HEK293 (cell line): ENCODE data around the gene ATG4B.
A peak's percentile ranks its signal among the peaks of the same experiment; 100 is the strongest.

Source experiments
- CTCF ChIA-PET: fragments of 350-600 bp; formaldehyde crosslinking; extraction: SDS; loops from one replicate; lab custom pipeline; 2021; ENCODE audit warnings: antibody characterized with exemption; lab: Yijun Ruan, JAX
- POLR2A ChIA-PET: fragments of 300-600 bp; formaldehyde crosslinking; extraction: SDS; loops from one replicate; lab custom pipeline; 2020; ENCODE audit warnings: antibody characterized with exemption, inconsistent platforms; lab: Yijun Ruan, JAX
- H3K27ac ChIP-seq: fragments of 200-500 bp; sonication (Bioruptor generic); 2 replicates; pipeline ENCODE4 v1.5.1; 2014; ENCODE audit warnings: low read depth, low read length, control low read depth, inconsistent platforms; ENCODE audit errors: extremely low read depth
- H3K36me3 ChIP-seq, 2 experiments: fragments of 200-500 bp in 1 of 2; sonication (Bioruptor generic) in 1 of 2; 1 replicate in 1 of 2; 2 replicates in 1 of 2; pipeline ENCODE4 v1.5.1; 2014 to 2017; ENCODE audit warnings: inconsistent platforms in 2 of 2, low read length in 2 of 2; ENCODE audit not compliant: control insufficient read depth in 2 of 2, insufficient read depth in 1 of 2
- H3K4me1 ChIP-seq: fragments of 200-500 bp; sonication (Bioruptor generic); 2 replicates; pipeline ENCODE4 v1.5.1; 2014; ENCODE audit warnings: mild to moderate bottlenecking, low read length, inconsistent platforms; ENCODE audit not compliant: control insufficient read depth, insufficient read depth
- H3K4me3 ChIP-seq: 2 replicates; pipeline ENCODE4 v1.5.1; 2011; ENCODE audit warnings: low read depth, mild to moderate bottlenecking, control low read depth, low read length, moderate library complexity
- H3K9me3 ChIP-seq: fragments of 200-500 bp; sonication (Bioruptor generic); 2 replicates; pipeline ENCODE4 v1.5.1; 2014; ENCODE audit warnings: low read depth, low read length, inconsistent platforms; ENCODE audit not compliant: control insufficient read depth, insufficient read depth
- ATF2 ChIP-seq: fragments of 450-650 bp; formaldehyde crosslinking; IDR thresholded peaks from 2 replicates; pipeline ENCODE4 v1.5.1; 2016; ENCODE audit warnings: missing biosample characterization, missing genetic modification characterization, low read depth
- BCL11B ChIP-seq: fragments of 450-650 bp; formaldehyde crosslinking; IDR thresholded peaks from 2 replicates; pipeline ENCODE4 v1.5.1; 2016; ENCODE audit warnings: low read depth, missing biosample characterization, missing genetic modification characterization
- SP7 ChIP-seq: fragments of 450-650 bp; formaldehyde crosslinking; IDR thresholded peaks from 2 replicates; pipeline ENCODE4 v1.5.1; 2016; ENCODE audit warnings: missing biosample characterization, missing genetic modification characterization
- TCF7L2 ChIP-seq: IDR thresholded peaks from 2 replicates; pipeline ENCODE4 v1.6.1; 2011; ENCODE audit warnings: low read depth, mild to moderate bottlenecking, inconsistent platforms, low read length, moderate library complexity, borderline replicate concordance
- ZBTB1 ChIP-seq: fragments of 450-650 bp; formaldehyde crosslinking; IDR thresholded peaks from 2 replicates; pipeline ENCODE4 v1.5.1; 2016; ENCODE audit warnings: missing biosample characterization, missing genetic modification characterization
- ZBTB20 ChIP-seq: fragments of 450-650 bp; formaldehyde crosslinking; IDR thresholded peaks from 2 replicates; pipeline ENCODE4 v1.5.1; 2016; ENCODE audit warnings: missing biosample characterization, missing genetic modification characterization
- ZBTB21 ChIP-seq: fragments of 450-650 bp; formaldehyde crosslinking; IDR thresholded peaks from 2 replicates; pipeline ENCODE4 v1.5.1; 2017; ENCODE audit warnings: missing biosample characterization, missing genetic modification characterization
- ZFP3 ChIP-seq: fragments of 450-650 bp; formaldehyde crosslinking; IDR thresholded peaks from 2 replicates; pipeline ENCODE4 v1.5.1; 2016; ENCODE audit warnings: low read depth, missing biosample characterization, missing genetic modification characterization
- ZNF132 ChIP-seq: fragments of 450-650 bp; formaldehyde crosslinking; IDR thresholded peaks from 2 replicates; pipeline ENCODE4 v1.5.1; 2017; ENCODE audit warnings: missing biosample characterization, missing genetic modification characterization, borderline replicate concordance
- ZNF174 ChIP-seq: fragments of 450-650 bp; formaldehyde crosslinking; IDR thresholded peaks from 2 replicates; pipeline ENCODE4 v1.5.0; 2017; ENCODE audit warnings: missing biosample characterization, mild to moderate bottlenecking, missing genetic modification characterization
- ZNF184 ChIP-seq: fragments of 450-650 bp; IDR thresholded peaks from 2 replicates; pipeline ENCODE4 v1.5.1; 2018; ENCODE audit warnings: missing biosample characterization, mild to moderate bottlenecking, missing genetic modification characterization
- ZNF2 ChIP-seq: fragments of 450-650 bp; formaldehyde crosslinking; IDR thresholded peaks from 2 replicates; pipeline ENCODE4 v1.5.1; 2016; ENCODE audit warnings: missing biosample characterization, missing genetic modification characterization
- ZNF211 ChIP-seq: fragments of 450-650 bp; formaldehyde crosslinking; IDR thresholded peaks from 2 replicates; pipeline ENCODE4 v1.5.1; 2016; ENCODE audit warnings: low read depth, missing biosample characterization, missing genetic modification characterization
- ZNF266 ChIP-seq: fragments of 450-650 bp; formaldehyde crosslinking; IDR thresholded peaks from 2 replicates; pipeline ENCODE4 v1.5.1; 2016; ENCODE audit warnings: missing biosample characterization, missing genetic modification characterization, low read depth
- ZNF350 ChIP-seq: fragments of 450-650 bp; formaldehyde crosslinking; IDR thresholded peaks from 2 replicates; pipeline ENCODE4 v1.5.0; 2017; ENCODE audit warnings: missing biosample characterization, mild to moderate bottlenecking, missing genetic modification characterization
- ZNF501 ChIP-seq: fragments of 450-650 bp; formaldehyde crosslinking; IDR thresholded peaks from 2 replicates; pipeline ENCODE4 v1.5.1; 2016; ENCODE audit warnings: missing biosample characterization, missing genetic modification characterization
- ZNF561 ChIP-seq: fragments of 450-650 bp; IDR thresholded peaks from 2 replicates; pipeline ENCODE4 v1.5.1; 2018; ENCODE audit warnings: missing biosample characterization, missing genetic modification characterization, borderline replicate concordance
- ZNF596 ChIP-seq: fragments of 450-650 bp; IDR thresholded peaks from 2 replicates; pipeline ENCODE4 v1.5.0; 2018; ENCODE audit warnings: missing biosample characterization, mild to moderate bottlenecking, missing genetic modification characterization, moderate library complexity
- ZNF776 ChIP-seq: fragments of 450-650 bp; formaldehyde crosslinking; IDR thresholded peaks from 2 replicates; pipeline ENCODE4 v1.5.0; 2017; ENCODE audit warnings: missing biosample characterization, missing genetic modification characterization, borderline replicate concordance
- TF ChIP-seq, protein P1 (sequence below): fragments of 450-650 bp; formaldehyde crosslinking; IDR thresholded peaks from 2 replicates; pipeline ENCODE4 v1.5.1; 2016; ENCODE audit warnings: missing biosample characterization, missing genetic modification characterization

The ATG4B gene

DNA sequence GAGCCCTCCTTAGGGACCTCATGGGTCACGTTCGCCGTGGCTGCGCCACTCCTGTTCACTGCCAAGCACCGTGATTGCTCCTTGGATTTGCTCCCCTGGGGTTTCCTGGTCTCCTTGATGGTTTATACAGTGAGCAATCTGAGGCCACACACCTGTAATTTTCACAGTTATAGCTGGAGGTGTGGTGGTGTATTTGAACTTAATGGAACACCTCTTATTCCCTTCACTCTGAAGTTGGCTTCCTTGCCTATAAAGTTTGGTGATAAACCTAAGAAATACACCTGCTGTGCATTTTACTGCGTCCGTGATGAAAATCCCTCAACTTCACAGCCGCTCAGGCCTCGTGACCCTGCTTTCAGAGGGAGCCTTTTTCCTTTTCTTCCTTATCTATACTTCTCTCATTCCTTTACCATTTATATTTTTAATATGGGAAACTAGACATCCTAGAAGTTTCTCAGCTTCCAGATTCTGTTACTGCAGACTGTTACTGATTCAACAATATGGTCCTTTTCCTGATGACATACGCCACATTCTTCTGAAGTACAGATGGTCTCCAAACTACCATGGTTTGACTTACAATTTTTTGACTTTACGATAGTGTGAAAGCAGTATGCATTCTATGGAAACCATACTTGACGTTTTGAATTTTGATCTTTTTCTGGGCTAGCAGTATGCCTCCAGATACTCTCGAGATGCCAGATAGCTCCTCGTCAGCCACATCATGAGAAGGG is 8.6 kb downstream of the ATG4B start:
- ChIA-PET POLR2A (interaction anchor here (0.5 kb wide), 1 partner anchor 179 kb away, joined by 6 read pairs; no protein-coding TSS in a partner anchor), CTCF (interaction anchor here (0.6 to 1.9 kb wide), 3 partner anchors 8 to 221 kb away, joined by 3 to 6 read pairs (median 4); partner anchors contain the start of gene ATG4B)
- TF ChIP-seq SP7 (tag by site-specific recombination) (0 out of 2 replicates have a peak, but pooled peaks have one; percentile 3), ZNF776 (tag by site-specific recombination) (no peak)
- H3K36me3 ChIP-seq: peaks cover 0 to 16% of the 10 kb centered on the region in 2 experiments; a peak in 2 of 3 replicates
- H3K27ac ChIP-seq: no peak overlapping the region
- H3K9me3 ChIP-seq: no peaks in the 10 kb centered on the region
- no peak overlapping the region for H3K4me3 ChIP-seq
- H3K4me1 ChIP-seq: no peaks in the 10 kb centered on the region

DNA sequence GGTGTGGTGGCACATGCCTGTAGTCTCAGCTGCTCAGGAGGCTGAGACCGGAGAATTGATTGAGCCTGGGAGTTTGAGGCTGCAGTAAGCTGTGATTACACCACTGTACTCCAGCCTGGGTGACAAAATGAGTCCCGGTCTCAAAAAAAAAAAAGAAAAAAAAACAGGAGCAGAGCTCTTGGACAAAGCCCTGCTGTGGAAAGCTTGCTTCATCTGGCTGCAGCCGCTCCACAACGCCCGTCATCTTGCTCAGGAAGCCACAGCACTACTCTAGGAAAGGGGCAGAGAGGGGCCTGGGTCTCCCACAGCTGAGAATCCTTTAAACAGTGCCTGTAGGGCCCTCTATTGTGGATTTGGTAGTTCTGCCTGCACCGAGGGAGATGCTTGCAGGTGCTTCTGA is 11.0 kb downstream of the ATG4B start:
- H3K27ac ChIP-seq: no peak overlapping the region
- H3K4me3 ChIP-seq: no peak overlapping the region
- TF ChIP-seq TCF7L2 (no peak), ZBTB21 (tag by site-specific recombination) (no peak), BCL11B (tag by site-specific recombination) (no peak), ZNF184 (tag by site-specific recombination) (no peak)
- H3K9me3 ChIP-seq: no peaks in the 10 kb centered on the region
- POLR2A ChIA-PET: interaction anchor here (0.8 to 2.0 kb wide), 4 partner anchors 11 to 50 kb away, joined by 3 to 13 read pairs (median 5); partner anchors contain the start of genes DTYMK and THAP4
- H3K36me3 ChIP-seq: peaks cover 0 to 40% of the 10 kb centered on the region in 2 experiments; a peak in 2 of 3 replicates
- H3K4me1 ChIP-seq: no peaks in the 10 kb centered on the region
- CTCF ChIA-PET: interaction anchor here (0.6 to 2.2 kb wide), 4 partner anchors 12 to 796 kb away, joined by 3 to 7 read pairs (median 4); no protein-coding TSS in a partner anchor

DNA sequence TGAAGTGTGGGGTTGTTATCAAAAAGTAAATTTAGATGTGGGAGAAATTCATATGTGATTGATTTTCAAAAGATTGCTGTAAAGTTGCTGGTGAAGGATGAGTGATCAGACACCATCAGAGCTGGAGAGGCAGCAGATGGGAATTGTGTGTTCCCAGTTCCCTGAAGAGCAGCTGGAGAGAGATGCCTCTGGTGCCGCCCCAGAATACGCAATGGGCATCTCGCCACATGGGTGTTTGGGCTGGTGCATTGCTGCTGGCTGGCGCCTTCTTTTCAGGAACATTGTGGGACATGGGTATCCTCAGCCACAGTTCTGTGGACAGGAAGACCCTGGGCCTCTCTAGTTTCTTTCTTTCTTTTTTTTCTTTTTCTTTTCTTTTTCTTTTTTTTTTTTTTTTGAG is 11.9 kb downstream of the ATG4B start:
- POLR2A ChIA-PET: interaction anchor here (0.7 to 1.5 kb wide), 2 partner anchors 10 to 53 kb away, joined by 3 to 6 read pairs; no protein-coding TSS in a partner anchor
- no peak for TF ChIP-seq ZNF132
- no peak for TF ChIP-seq ZNF561 (tag by site-specific recombination)

GRCh38 chr2:241649927-241650326 is 12.4 kb downstream of the ATG4B start:
- Histone ChIP-seq H3K36me3 (peaks cover 0 to 50% of the 10 kb centered on the region in 2 experiments; a peak in 2 of 3 replicates), H3K9me3 (no peaks in the 10 kb centered on the region), H3K4me3 (no peak overlapping the region), H3K27ac (no peak overlapping the region), H3K4me1 (no peaks in the 10 kb centered on the region)
- ChIA-PET CTCF (interaction anchor here (0.8 to 2.2 kb wide), 3 partner anchors 9 to 10 kb away, joined by 3 to 7 read pairs (median 3); no protein-coding TSS in a partner anchor), POLR2A (interaction anchor here (0.7 kb wide), 1 partner anchor 53 kb away, joined by 3 read pairs; no protein-coding TSS in a partner anchor)
- TF ChIP-seq ZNF350 (no peak), ZNF2 (tag by site-specific recombination) (no peak), ZBTB1 (tag by site-specific recombination) (no peak), ZNF174 (no peak)

More for the DNA sequence above, 11.9 kb downstream of the ATG4B start:
- H3K9me3 ChIP-seq: no peaks in the 10 kb centered on the region
- peaks cover 0 to 45% of the 10 kb centered on the region in 2 experiments; a peak in 2 of 3 replicates for H3K36me3 ChIP-seq
- no peak overlapping the region for H3K4me3 ChIP-seq
- no peaks in the 10 kb centered on the region for H3K4me1 ChIP-seq
- CTCF ChIA-PET: interaction anchor here (0.7 to 2.2 kb wide), 3 partner anchors 9 to 15 kb away, joined by 3 to 7 read pairs (median 3); no protein-coding TSS in a partner anchor
- no peak overlapping the region for H3K27ac ChIP-seq

DNA sequence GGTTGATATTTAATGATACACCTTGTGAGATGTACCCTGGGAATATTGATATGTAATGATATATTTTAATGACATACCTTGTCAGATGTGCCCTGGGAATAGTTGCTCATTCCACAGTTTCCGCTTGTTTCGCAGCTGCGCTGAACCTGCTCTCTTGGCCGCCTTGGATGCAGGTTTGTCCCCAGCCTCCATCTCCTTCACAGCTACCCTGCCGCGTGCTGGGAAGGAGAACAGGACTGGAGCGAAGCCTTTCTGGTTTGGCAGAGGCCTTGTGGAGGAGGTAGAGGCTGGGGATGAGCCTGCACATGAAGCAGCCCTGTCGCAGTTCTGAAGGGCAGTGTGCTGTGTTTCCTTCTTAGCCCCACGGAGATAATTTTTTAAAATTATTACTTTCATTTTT is 14.6 kb downstream of the ATG4B start:
- no peak overlapping the region for H3K27ac ChIP-seq
- peaks cover 0 to 66% of the 10 kb centered on the region in 2 experiments; a peak in 2 of 3 replicates for H3K36me3 ChIP-seq
- POLR2A ChIA-PET: no interaction called here
- no peak overlapping the region for H3K4me3 ChIP-seq
- CTCF ChIA-PET: no interaction called here
- H3K4me1 ChIP-seq: no peaks in the 10 kb centered on the region
- no peaks in the 10 kb centered on the region for H3K9me3 ChIP-seq
- TF ChIP-seq ATF2: no peak
- TF ChIP-seq ZBTB20 (tag by site-specific recombination): no peak
- TF ChIP-seq, protein P1, sequence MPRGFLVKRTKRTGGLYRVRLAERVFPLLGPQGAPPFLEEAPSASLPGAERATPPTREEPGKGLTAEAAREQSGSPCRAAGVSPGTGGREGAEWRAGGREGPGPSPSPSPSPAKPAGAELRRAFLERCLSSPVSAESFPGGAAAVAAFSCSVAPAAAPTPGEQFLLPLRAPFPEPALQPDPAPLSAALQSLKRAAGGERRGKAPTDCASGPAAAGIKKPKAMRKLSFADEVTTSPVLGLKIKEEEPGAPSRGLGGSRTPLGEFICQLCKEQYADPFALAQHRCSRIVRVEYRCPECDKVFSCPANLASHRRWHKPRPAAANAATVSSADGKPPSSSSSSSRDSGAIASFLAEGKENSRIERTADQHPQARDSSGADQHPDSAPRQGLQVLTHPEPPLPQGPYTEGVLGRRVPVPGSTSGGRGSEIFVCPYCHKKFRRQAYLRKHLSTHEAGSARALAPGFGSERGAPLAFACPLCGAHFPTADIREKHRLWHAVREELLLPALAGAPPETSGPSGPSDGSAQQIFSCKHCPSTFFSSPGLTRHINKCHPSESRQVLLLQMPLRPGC: no peak
- TF ChIP-seq ZNF501 (tag by site-specific recombination): no peak
- no peak for TF ChIP-seq ZFP3 (tag by site-specific recombination)
- TF ChIP-seq ZNF266 (tag by site-specific recombination): no peak
- no peak for TF ChIP-seq ZNF211
- no peak for TF ChIP-seq ZNF596 (tag by site-specific recombination)
